Ectodermal cell (in vitro differentiated cells): Measurements from ENCODE around the gene PDCD2.

Source experiments
- H3K27ac ChIP-seq: 2 replicates; pipeline ENCODE4 v1.7.0; 2013; ENCODE audit warnings: mild to moderate bottlenecking, low read depth, low read length; ENCODE audit not compliant: insufficient read depth, poor library complexity, severe bottlenecking
- H3K27me3 ChIP-seq: 2 replicates; pipeline ENCODE4 v1.7.0; 2013; ENCODE audit warnings: mild to moderate bottlenecking, low read length; ENCODE audit not compliant: insufficient read depth, control insufficient read depth, poor library complexity, severe bottlenecking
- H3K36me3 ChIP-seq: one replicate; pipeline ENCODE4 v1.7.0; 2013; ENCODE audit warnings: low read length; ENCODE audit not compliant: control insufficient read depth, insufficient read depth
- H3K4me1 ChIP-seq: one replicate; pipeline ENCODE4 v1.7.0; 2013; ENCODE audit warnings: low read length; ENCODE audit not compliant: control insufficient read depth, insufficient read depth
- H3K4me3 ChIP-seq: 2 replicates; pipeline ENCODE4 v1.7.0; 2013; ENCODE audit warnings: low read depth, low read length, control low read depth; ENCODE audit not compliant: insufficient read depth
- H3K9me3 ChIP-seq: 2 replicates; pipeline ENCODE4 v1.7.0; 2013; ENCODE audit warnings: mild to moderate bottlenecking, low read length, moderate library complexity; ENCODE audit not compliant: control insufficient read depth
- WGBS, 2 experiments: methylation state at CpG; one replicate each; pipeline ENCODE4 v1.1.7; 2013; ENCODE audit warnings: missing lambda C conversion rate in 2 of 2; 5-methylcytosine and 5-hydroxymethylcytosine counted together

PDCD2 gene

GRCh38 chr6:170525795-170526194 lies 58.6 kb downstream of the PDCD2 start:
- Histone ChIP-seq H3K27me3 (no peaks in the 10 kb centered on the region), H3K36me3 (no peaks in the 10 kb centered on the region), H3K4me1 (no peaks in the 10 kb centered on the region), H3K27ac (no peak overlapping the region), H3K4me3 (no peak overlapping the region), H3K9me3 (no peaks in the 10 kb centered on the region)
- 90 to 95% methylated on average over 4 to 6 of the region's 7 CpGs for WGBS, 2 experiments
